HEK293 (cell line): ENCODE measurements around the gene CCDC69.

ENCODE experiments used
- CTCF ChIA-PET: fragments of 350-600 bp; formaldehyde crosslinking; extraction: SDS; loops from one replicate; lab custom pipeline; 2021; ENCODE audit warnings: antibody characterized with exemption; lab: Yijun Ruan, JAX
- POLR2A ChIA-PET: fragments of 300-600 bp; formaldehyde crosslinking; extraction: SDS; loops from one replicate; lab custom pipeline; 2020; ENCODE audit warnings: antibody characterized with exemption, inconsistent platforms; lab: Yijun Ruan, JAX
- H3K27ac ChIP-seq: fragments of 200-500 bp; sonication (Bioruptor generic); 2 replicates; pipeline ENCODE4 v1.5.1; 2014; ENCODE audit warnings: low read depth, low read length, control low read depth, inconsistent platforms; ENCODE audit errors: extremely low read depth
- H3K36me3 ChIP-seq, 2 experiments: fragments of 200-500 bp in 1 of 2; sonication (Bioruptor generic) in 1 of 2; 1 replicate in 1 of 2; 2 replicates in 1 of 2; pipeline ENCODE4 v1.5.1; 2014 to 2017; ENCODE audit warnings: inconsistent platforms in 2 of 2, low read length in 2 of 2; ENCODE audit not compliant: control insufficient read depth in 2 of 2, insufficient read depth in 1 of 2
- H3K4me1 ChIP-seq: fragments of 200-500 bp; sonication (Bioruptor generic); 2 replicates; pipeline ENCODE4 v1.5.1; 2014; ENCODE audit warnings: mild to moderate bottlenecking, low read length, inconsistent platforms; ENCODE audit not compliant: control insufficient read depth, insufficient read depth
- H3K4me3 ChIP-seq: 2 replicates; pipeline ENCODE4 v1.5.1; 2011; ENCODE audit warnings: low read depth, mild to moderate bottlenecking, control low read depth, low read length, moderate library complexity
- H3K9me3 ChIP-seq: fragments of 200-500 bp; sonication (Bioruptor generic); 2 replicates; pipeline ENCODE4 v1.5.1; 2014; ENCODE audit warnings: low read depth, low read length, inconsistent platforms; ENCODE audit not compliant: control insufficient read depth, insufficient read depth
- HOXC10 ChIP-seq: sonication (generic); formaldehyde crosslinking; IDR thresholded peaks from 2 replicates; pipeline ENCODE4 v1.8.1; 2023; ENCODE audit warnings: mild to moderate bottlenecking, missing genetic modification reagents
- KLF10 ChIP-seq: fragments of 450-650 bp; IDR thresholded peaks from 2 replicates; pipeline ENCODE4 v1.5.1; 2018; ENCODE audit warnings: missing biosample characterization, mild to moderate bottlenecking, missing genetic modification characterization
- REPIN1 ChIP-seq: fragments of 450-650 bp; formaldehyde crosslinking; IDR thresholded peaks from 2 replicates; pipeline ENCODE4 v1.5.1; 2017; ENCODE audit warnings: missing biosample characterization, missing genetic modification characterization, low read depth
- SCRT1 ChIP-seq: fragments of 450-650 bp; formaldehyde crosslinking; IDR thresholded peaks from 2 replicates; pipeline ENCODE4 v1.5.1; 2016; ENCODE audit warnings: missing biosample characterization, missing genetic modification characterization, borderline replicate concordance
- YY1 ChIP-seq: fragments of 450-650 bp; formaldehyde crosslinking; IDR thresholded peaks from 2 replicates; pipeline ENCODE4 v1.5.1; 2018; ENCODE audit warnings: missing biosample characterization, missing genetic modification characterization
- YY2 ChIP-seq: fragments of 450-650 bp; formaldehyde crosslinking; IDR thresholded peaks from 2 replicates; pipeline ENCODE4 v1.5.1; 2016; ENCODE audit warnings: missing biosample characterization, missing genetic modification characterization
- ZBTB26 ChIP-seq: fragments of 450-650 bp; formaldehyde crosslinking; optimal IDR thresholded peaks from 2 replicates; pipeline ENCODE3; 2016; ENCODE audit warnings: missing biosample characterization, mild to moderate bottlenecking, missing genetic modification characterization
- ZBTB8A ChIP-seq: fragments of 450-650 bp; formaldehyde crosslinking; IDR thresholded peaks from 2 replicates; pipeline ENCODE4 v1.5.1; 2016; ENCODE audit warnings: missing biosample characterization, missing genetic modification characterization
- ZFP69B ChIP-seq: fragments of 450-650 bp; formaldehyde crosslinking; IDR thresholded peaks from 2 replicates; pipeline ENCODE4 v1.5.1; 2016; ENCODE audit warnings: missing biosample characterization, missing genetic modification characterization
- ZNF133 ChIP-seq: fragments of 450-650 bp; formaldehyde crosslinking; IDR thresholded peaks from 2 replicates; pipeline ENCODE4 v1.5.1; 2016; ENCODE audit warnings: missing biosample characterization, missing genetic modification characterization
- ZNF140 ChIP-seq: fragments of 450-650 bp; formaldehyde crosslinking; IDR thresholded peaks from 2 replicates; pipeline ENCODE4 v1.5.1; 2016; ENCODE audit warnings: missing biosample characterization, missing genetic modification characterization
- ZNF148 ChIP-seq: fragments of 450-650 bp; formaldehyde crosslinking; IDR thresholded peaks from 2 replicates; pipeline ENCODE4 v1.5.0; 2017; ENCODE audit warnings: missing biosample characterization, missing genetic modification characterization, borderline replicate concordance
- ZNF2 ChIP-seq: fragments of 450-650 bp; formaldehyde crosslinking; IDR thresholded peaks from 2 replicates; pipeline ENCODE4 v1.5.1; 2016; ENCODE audit warnings: missing biosample characterization, missing genetic modification characterization
- ZNF223 ChIP-seq: fragments of 450-650 bp; formaldehyde crosslinking; IDR thresholded peaks from 2 replicates; pipeline ENCODE4 v1.5.1; 2016; ENCODE audit warnings: missing biosample characterization, missing genetic modification characterization
- ZNF266 ChIP-seq: fragments of 450-650 bp; formaldehyde crosslinking; IDR thresholded peaks from 2 replicates; pipeline ENCODE4 v1.5.1; 2016; ENCODE audit warnings: missing biosample characterization, missing genetic modification characterization, low read depth
- ZNF366 ChIP-seq: fragments of 450-650 bp; formaldehyde crosslinking; conservative IDR thresholded peaks from 2 replicates; pipeline ENCODE4 v1.5.1; 2016; ENCODE audit warnings: missing biosample characterization, missing genetic modification characterization
- ZNF37A ChIP-seq: fragments of 450-650 bp; IDR thresholded peaks from 2 replicates; pipeline ENCODE4 v1.5.1; 2018; ENCODE audit warnings: missing biosample characterization, missing genetic modification characterization
- ZNF404 ChIP-seq: fragments of 450-650 bp; formaldehyde crosslinking; IDR thresholded peaks from 2 replicates; pipeline ENCODE4 v1.5.1; 2017; ENCODE audit warnings: missing biosample characterization, missing genetic modification characterization
- ZNF48 ChIP-seq: fragments of 450-650 bp; formaldehyde crosslinking; IDR thresholded peaks from 2 replicates; pipeline ENCODE4 v1.5.1; 2016; ENCODE audit warnings: missing biosample characterization, missing genetic modification characterization
- ZNF488 ChIP-seq: fragments of 450-650 bp; formaldehyde crosslinking; IDR thresholded peaks from 2 replicates; pipeline ENCODE4 v1.5.1; 2016; ENCODE audit warnings: missing biosample characterization, missing genetic modification characterization
- ZNF510 ChIP-seq: fragments of 450-650 bp; formaldehyde crosslinking; IDR thresholded peaks from 2 replicates; pipeline ENCODE4 v1.5.1; 2018; ENCODE audit warnings: mild to moderate bottlenecking, missing genetic modification characterization, missing biosample characterization; ENCODE audit not compliant: insufficient replicate concordance
- ZNF571 ChIP-seq: fragments of 450-650 bp; formaldehyde crosslinking; IDR thresholded peaks from 2 replicates; pipeline ENCODE4 v1.5.0; 2017; ENCODE audit warnings: missing biosample characterization, missing genetic modification characterization
- ZNF639 ChIP-seq: fragments of 450-650 bp; formaldehyde crosslinking; IDR thresholded peaks from 2 replicates; pipeline ENCODE4 v1.5.1; 2016; ENCODE audit warnings: missing biosample characterization, missing genetic modification characterization
- ZNF660 ChIP-seq: fragments of 450-650 bp; IDR thresholded peaks from 2 replicates; pipeline ENCODE4 v1.5.1; 2018; ENCODE audit warnings: missing biosample characterization, mild to moderate bottlenecking, missing genetic modification characterization
- ZNF670 ChIP-seq: fragments of 450-650 bp; formaldehyde crosslinking; IDR thresholded peaks from 2 replicates; pipeline ENCODE4 v1.5.1; 2016; ENCODE audit warnings: missing biosample characterization, missing genetic modification characterization, low read depth
- ZNF701 ChIP-seq: fragments of 450-650 bp; formaldehyde crosslinking; IDR thresholded peaks from 2 replicates; pipeline ENCODE4 v1.5.1; 2016; ENCODE audit warnings: missing biosample characterization, missing genetic modification characterization
- ZNF747 ChIP-seq: fragments of 450-650 bp; formaldehyde crosslinking; IDR thresholded peaks from 2 replicates; pipeline ENCODE4 v1.5.1; 2016; ENCODE audit warnings: missing biosample characterization, missing genetic modification characterization
- ZNF768 ChIP-seq: fragments of 450-650 bp; formaldehyde crosslinking; IDR thresholded peaks from 2 replicates; pipeline ENCODE4 v1.5.1; 2018; ENCODE audit warnings: missing biosample characterization, mild to moderate bottlenecking, missing genetic modification characterization
- ZNF777 ChIP-seq: fragments of 450-650 bp; formaldehyde crosslinking; IDR thresholded peaks from 2 replicates; pipeline ENCODE4 v1.5.1; 2017; ENCODE audit warnings: missing biosample characterization, missing genetic modification characterization, borderline replicate concordance
- ZNF830 ChIP-seq: fragments of 450-650 bp; IDR thresholded peaks from 2 replicates; pipeline ENCODE4 v1.5.0; 2018; ENCODE audit warnings: missing biosample characterization, missing genetic modification characterization, low read depth, mild to moderate bottlenecking, moderate library complexity
- ZSCAN23 ChIP-seq: fragments of 450-650 bp; formaldehyde crosslinking; IDR thresholded peaks from 2 replicates; pipeline ENCODE4 v1.5.1; 2016; ENCODE audit warnings: missing biosample characterization, missing genetic modification characterization
- ZSCAN5A ChIP-seq: fragments of 450-650 bp; formaldehyde crosslinking; IDR thresholded peaks from 2 replicates; pipeline ENCODE4 v1.5.1; 2016; ENCODE audit warnings: missing biosample characterization, missing genetic modification characterization

CCDC69 gene

GRCh38 chr5:151208481-151208914, 15.4 kb downstream of the CCDC69 start:
- no peak for TF ChIP-seq ZNF670 (tag by site-specific recombination)
- no peak for TF ChIP-seq ZFP69B (tag by site-specific recombination)
- no peak for TF ChIP-seq ZNF148 (tag by site-specific recombination)
- TF ChIP-seq HOXC10 = no peak
- no peak for TF ChIP-seq ZNF266 (tag by site-specific recombination)
- no peak for TF ChIP-seq ZNF2
- no peak for TF ChIP-seq REPIN1 (tag by site-specific recombination)
- no peak for TF ChIP-seq YY2 (tag by site-specific recombination)
- no peak for TF ChIP-seq ZNF133 (tag by site-specific recombination)
- TF ChIP-seq ZNF488 (tag by site-specific recombination) = no peak
- TF ChIP-seq ZBTB8A (tag by site-specific recombination) = no peak
- no peak for TF ChIP-seq SCRT1 (tag by site-specific recombination)
- no peak for TF ChIP-seq ZSCAN23 (tag by site-specific recombination)
- no peak for TF ChIP-seq ZNF140 (tag by site-specific recombination)
- TF ChIP-seq ZNF366 (tag by site-specific recombination) = no peak
- TF ChIP-seq ZSCAN5A = no peak
- TF ChIP-seq ZNF639 (tag by site-specific recombination) = no peak
- no peak for TF ChIP-seq ZNF48
- no peak for TF ChIP-seq ZNF571 (tag by site-specific recombination)
- TF ChIP-seq ZNF701 (tag by site-specific recombination) = no peak
- Histone ChIP-seq H3K4me3 (no peak overlapping the region), H3K4me1 (no peaks in the 10 kb centered on the region), H3K9me3 (no peaks in the 10 kb centered on the region), H3K27ac (no peak overlapping the region), H3K36me3 (no peaks in the 10 kb centered on the region)
- CTCF ChIA-PET = interaction anchor here (1.2 to 1.5 kb wide), 3 partner anchors 31 to 82 kb away, joined by 4 to 5 read pairs (median 5); no protein-coding TSS in a partner anchor
- POLR2A ChIA-PET = no interaction called here

- CTCF ChIA-PET = interaction anchor here (1.1 kb wide), 1 partner anchor 32 kb away, joined by 4 read pairs; no protein-coding TSS in a partner anchor
- no peak overlapping the region for H3K27ac ChIP-seq
- POLR2A ChIA-PET = no interaction called here
- TF ChIP-seq ZNF404 (no peak), ZNF660 (tag by site-specific recombination) (no peak), ZNF223 (no peak), YY1 (tag by site-specific recombination) (no peak), ZNF747 (tag by site-specific recombination) (no peak), ZNF510 (no peak), ZNF37A (tag by site-specific recombination) (no peak), REPIN1 (tag by site-specific recombination) (no peak), ZNF830 (tag by site-specific recombination) (no peak), KLF10 (no peak), ZNF768 (no peak), ZBTB26 (no peak), ZNF777 (tag by site-specific recombination) (no peak), ZNF2 (no peak)
These were observed 18.5 kb downstream of the CCDC69 start for GRCh38 chr5:151205411-151205810.

More at GRCh38 chr5:151205411-151205810, 18.5 kb downstream of the CCDC69 start:
- no peak overlapping the region for H3K4me3 ChIP-seq
- no peaks in the 10 kb centered on the region for H3K4me1 ChIP-seq
- no peaks in the 10 kb centered on the region for H3K9me3 ChIP-seq
- H3K36me3 ChIP-seq = peaks cover 0 to 6% of the 10 kb centered on the region in 2 experiments; a peak in 1 of 3 replicates
